Muscle of leg (tissue), 11 donors: Measurements from ENCODE around the gene NFATC2IP. TPM values are rescaled to one million over a fixed set of nuclear protein-coding genes. Genes with fewer than 3 reads are reported as not detected.
"Not testable (repeated sequence)": the region's sequence is repeated elsewhere in the genome, so short reads cannot be mapped to it uniquely, and the experiment has no call there.

Source experiments
- DNase-seq: peaks from one replicate; pipeline ENCODE4 v3.0.0; 2013
- H3K27ac ChIP-seq: one replicate; pipeline ENCODE4 v1.5.1; 2013; ENCODE audit warnings: mild to moderate bottlenecking, low read length, control low read depth
- H3K27me3 ChIP-seq: one replicate; pipeline ENCODE4 v1.6.1; 2013; ENCODE audit warnings: low read length; ENCODE audit not compliant: control insufficient read depth, insufficient read depth
- H3K36me3 ChIP-seq: one replicate; pipeline ENCODE4 v1.6.1; 2013; ENCODE audit warnings: low read length; ENCODE audit not compliant: control insufficient read depth, insufficient read depth
- H3K4me1 ChIP-seq: one replicate; pipeline ENCODE4 v1.6.1; 2013; ENCODE audit warnings: low read length; ENCODE audit not compliant: control insufficient read depth, insufficient read depth
- H3K4me3 ChIP-seq: one replicate; pipeline ENCODE4 v1.5.1; 2013; ENCODE audit warnings: low read length, control low read depth
- H3K9me3 ChIP-seq: replicated peaks from 2 replicates; pipeline ENCODE4 v1.6.1; 2013; ENCODE audit warnings: low read depth, low read length; ENCODE audit not compliant: control insufficient read depth
- WGBS: methylation state at CpG from one replicate; pipeline ENCODE4 v1.1.5; 2013; ENCODE audit warnings: missing lambda C conversion rate; ENCODE audit not compliant: insufficient coverage; 5-methylcytosine and 5-hydroxymethylcytosine counted together
- polyA plus RNA-seq, 8 donors: library from polyadenylated mRNA; unstranded; fragments of 120-200 nt; gene quantifications; one replicate each; pipeline versions ENCODE4 v1.2.1 to v1.2.3, GENCODE V29; 2013; ENCODE audit warnings: inconsistent platforms in 1 of 8, low replicate concordance in 1 of 8; ENCODE audit not compliant: insufficient read length in 8 of 8, insufficient read depth in 1 of 8
- total RNA-seq: library from RNA; stranded (reverse); fragments of 120-200 nt; gene quantifications from one replicate; pipeline ENCODE4 v1.2.4, GENCODE V29; 2013

The NFATC2IP gene
- total and polyA plus RNA-seq, 9 donors: 12.7 to 35.8 (median 18.4) TPM

DNA sequence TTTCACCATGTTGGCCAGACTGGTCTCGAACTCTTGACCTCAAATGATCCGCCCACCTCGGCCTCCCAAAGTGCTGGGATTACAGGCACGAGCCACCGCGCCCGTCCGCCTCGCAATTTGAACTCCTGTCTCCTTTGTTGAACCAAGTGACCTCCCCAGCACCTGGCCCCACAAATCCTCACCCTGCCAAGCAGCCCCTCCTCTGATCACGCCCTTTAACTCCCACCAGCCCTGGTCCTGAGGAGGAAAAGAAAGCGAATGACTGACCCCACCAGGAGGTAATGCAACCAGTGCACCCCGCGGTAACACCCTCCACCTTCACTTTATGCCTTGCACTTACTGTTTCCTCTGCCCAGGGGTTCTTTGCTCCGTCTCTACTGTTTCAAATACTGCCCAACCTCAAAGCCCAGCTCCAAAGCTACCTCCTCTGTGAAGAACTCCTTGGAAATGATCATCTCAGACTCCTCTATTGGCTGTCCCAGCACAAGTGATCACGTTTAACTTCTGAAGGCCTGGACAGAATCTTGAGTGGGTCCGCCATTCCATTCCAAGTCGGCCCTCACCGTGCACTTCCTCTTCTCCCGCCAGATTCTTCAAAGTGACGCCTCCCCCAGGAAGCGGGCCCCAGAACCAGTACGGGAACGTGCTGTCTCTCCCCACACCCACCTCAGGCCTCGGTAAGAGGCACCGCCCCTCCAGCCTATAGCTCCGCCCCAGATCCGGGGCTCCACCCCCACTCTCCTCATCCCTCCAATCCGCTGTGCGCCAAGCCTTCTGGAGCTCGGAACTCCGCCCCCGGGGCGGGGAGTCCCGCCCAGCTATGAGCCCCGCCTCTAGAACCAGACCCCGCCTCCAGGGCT, 14.6 kb upstream of the NFATC2IP start:
- Histone ChIP-seq H3K4me1 (peaks cover 9% of the 10 kb centered on the region), H3K27ac (no peak overlapping the region), H3K27me3 (peaks cover 2% of the 10 kb centered on the region), H3K9me3 (no peaks in the 10 kb centered on the region), H3K36me3 (no peaks in the 10 kb centered on the region), H3K4me3 (peak overlapping the region; percentile 24)
- peak; percentile 79 for DNase-seq
- WGBS: 37% methylated on average over 17 of the region's 36 CpGs

GRCh38 chr16:28936784-28937155, 14.0 kb upstream of the NFATC2IP start:
- no peaks in the 10 kb centered on the region for H3K36me3 ChIP-seq
- no peak for DNase-seq
- peaks cover 2% of the 10 kb centered on the region for H3K27me3 ChIP-seq
- H3K4me3 ChIP-seq: no peak overlapping the region
- H3K4me1 ChIP-seq: peaks cover 9% of the 10 kb centered on the region
- H3K9me3 ChIP-seq: no peaks in the 10 kb centered on the region
- 69% methylated on average over 24 of the region's 26 CpGs for WGBS
- H3K27ac ChIP-seq: no peak overlapping the region

DNA sequence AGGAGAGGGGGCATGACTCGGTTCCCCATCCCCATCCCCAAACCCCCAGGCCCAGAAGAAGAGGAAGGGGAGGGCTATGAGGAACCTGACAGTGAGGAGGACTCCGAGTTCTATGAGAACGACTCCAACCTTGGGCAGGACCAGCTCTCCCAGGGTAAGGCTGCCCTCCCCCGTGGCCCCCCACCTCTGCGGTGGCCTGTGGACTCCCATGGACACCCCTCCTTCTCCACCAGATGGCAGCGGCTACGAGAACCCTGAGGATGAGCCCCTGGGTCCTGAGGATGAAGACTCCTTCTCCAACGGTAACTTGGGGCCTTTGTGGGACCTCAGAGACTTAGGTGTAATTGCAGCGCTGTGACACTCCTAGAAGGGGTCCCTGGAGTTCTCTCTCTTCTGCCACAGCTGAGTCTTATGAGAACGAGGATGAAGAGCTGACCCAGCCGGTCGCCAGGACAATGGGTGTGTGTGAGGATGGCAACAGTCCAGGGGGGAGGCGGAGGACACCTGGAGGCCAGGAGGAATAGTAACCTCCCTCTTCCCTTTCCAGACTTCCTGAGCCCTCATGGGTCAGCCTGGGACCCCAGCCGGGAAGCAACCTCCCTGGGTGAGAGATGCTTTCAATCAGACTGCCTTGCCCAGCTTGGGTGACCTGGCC, 13.4 kb upstream of the NFATC2IP start:
- Histone ChIP-seq H3K9me3 (no peaks in the 10 kb centered on the region), H3K4me3 (no peak overlapping the region), H3K27ac (no peak overlapping the region), H3K4me1 (peaks cover 9% of the 10 kb centered on the region), H3K36me3 (no peaks in the 10 kb centered on the region), H3K27me3 (peaks cover 2% of the 10 kb centered on the region)
- 68% methylated on average over 7 of the region's 14 CpGs for WGBS
- DNase-seq: no peak

DNA sequence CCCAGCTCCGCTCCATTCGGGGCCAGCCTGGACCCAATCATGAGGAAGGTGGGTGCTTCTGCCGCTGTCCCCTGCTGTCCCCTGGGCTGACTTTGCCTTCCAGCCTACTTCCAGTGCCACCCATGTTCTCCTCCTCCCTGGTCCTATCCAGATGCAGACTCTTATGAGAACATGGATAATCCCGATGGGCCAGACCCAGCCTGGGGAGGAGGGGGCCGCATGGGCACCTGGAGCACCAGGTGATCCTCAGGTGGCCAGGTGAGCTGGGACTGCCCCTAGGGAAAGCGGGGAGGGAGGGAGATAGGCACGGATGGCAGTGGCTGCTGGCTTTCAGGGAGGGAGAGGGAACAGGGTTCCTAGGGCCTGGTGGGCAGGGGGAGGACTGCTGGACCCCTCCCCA, 12.0 kb upstream of the NFATC2IP start:
- DNase-seq: no peak
- peaks cover 2% of the 10 kb centered on the region for H3K27me3 ChIP-seq
- H3K4me3 ChIP-seq: no peak overlapping the region
- H3K36me3 ChIP-seq: no peaks in the 10 kb centered on the region
- H3K4me1 ChIP-seq: peaks cover 9% of the 10 kb centered on the region
- H3K27ac ChIP-seq: no peak overlapping the region
- WGBS: 77% methylated on average over 3 of the region's 7 CpGs
- no peaks in the 10 kb centered on the region for H3K9me3 ChIP-seq

GRCh38 chr16:28939825-28940224, 10.9 kb upstream of the NFATC2IP start:
- H3K9me3 ChIP-seq, H3K4me3 ChIP-seq, H3K4me1 ChIP-seq, H3K36me3 ChIP-seq, H3K27me3 ChIP-seq, H3K27ac ChIP-seq, DNase-seq: not testable (repeated sequence)
- 88% methylated on average over 7 of the region's 7 CpGs for WGBS

GRCh38 chr16:28943281-28943680, 7.5 kb upstream of the NFATC2IP start:
- Histone ChIP-seq H3K4me3 (no peak overlapping the region), H3K36me3 (no peaks in the 10 kb centered on the region), H3K4me1 (peaks cover 9% of the 10 kb centered on the region), H3K9me3 (no peaks in the 10 kb centered on the region), H3K27ac (no peak overlapping the region), H3K27me3 (no peaks in the 10 kb centered on the region)
- DNase-seq: no peak

DNA sequence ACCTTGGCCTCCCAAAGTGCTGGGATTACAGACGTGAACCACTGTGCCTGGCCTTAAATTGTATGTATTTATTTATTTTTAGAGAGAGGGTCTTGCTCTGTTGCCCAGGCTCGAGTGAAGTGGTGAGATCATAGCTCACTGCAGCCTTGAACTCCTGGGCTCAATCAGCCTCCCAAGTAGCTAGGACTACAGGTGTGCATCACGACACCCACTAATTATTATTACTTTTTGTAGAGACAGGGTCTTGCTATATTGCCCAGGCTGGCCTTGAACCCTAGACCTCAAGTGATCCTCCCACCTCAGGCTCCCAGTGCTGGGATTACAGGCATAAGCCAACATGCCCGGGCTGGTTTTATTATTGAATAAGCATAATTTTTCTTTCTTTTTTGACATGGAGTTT, 4.1 kb upstream of the NFATC2IP start:
- WGBS: no CpG with 5 or more reads among the region's 4 CpGs
- Histone ChIP-seq H3K27me3 (no peaks in the 10 kb centered on the region), H3K4me3 (no peak overlapping the region), H3K9me3 (no peaks in the 10 kb centered on the region), H3K4me1 (peaks cover 15% of the 10 kb centered on the region), H3K36me3 (no peaks in the 10 kb centered on the region), H3K27ac (no peak overlapping the region)
- DNase-seq: no peak

GRCh38 chr16:28951410-28951943, 740 bp downstream of the NFATC2IP start:
- Histone ChIP-seq H3K4me1 (peaks cover 14% of the 10 kb centered on the region), H3K36me3 (peaks cover 39% of the 10 kb centered on the region), H3K4me3 (peak overlapping the region; percentile 82), H3K27me3 (no peaks in the 10 kb centered on the region), H3K27ac (no peak overlapping the region), H3K9me3 (no peaks in the 10 kb centered on the region)
- WGBS: 2% methylated on average over 16 of the region's 17 CpGs
- no peak for DNase-seq

DNA sequence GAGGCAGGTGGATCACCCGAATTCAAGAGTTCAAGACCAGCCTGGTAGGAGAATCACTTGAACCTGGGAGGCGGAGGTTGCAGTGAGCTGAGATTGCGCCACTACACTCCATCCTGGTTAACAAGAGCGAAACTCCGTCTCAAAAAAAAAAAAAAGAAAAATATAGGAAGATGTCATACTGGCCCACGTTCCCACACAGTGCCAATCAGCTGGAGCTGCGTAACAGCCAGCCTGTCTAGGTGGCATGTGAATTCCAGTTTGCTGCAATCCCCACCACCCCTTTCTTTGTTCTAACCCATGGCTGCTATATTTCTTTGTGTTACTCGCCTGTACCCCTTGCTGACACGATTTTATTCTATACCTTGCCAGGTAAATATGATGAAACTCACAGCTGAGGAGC, 7.5 kb downstream of the NFATC2IP start:
- no peak for DNase-seq
- Histone ChIP-seq H3K36me3 (peaks cover 78% of the 10 kb centered on the region), H3K4me3 (no peak overlapping the region), H3K27me3 (no peaks in the 10 kb centered on the region), H3K4me1 (no peaks in the 10 kb centered on the region), H3K9me3 (no peaks in the 10 kb centered on the region), H3K27ac (no peak overlapping the region)
- WGBS: 95% methylated on average over 4 of the region's 9 CpGs

- H3K27ac ChIP-seq: no peak overlapping the region
- WGBS: no CpG with 5 or more reads among the region's 6 CpGs
- peaks cover 78% of the 10 kb centered on the region for H3K36me3 ChIP-seq
- no peaks in the 10 kb centered on the region for H3K9me3 ChIP-seq
- H3K27me3 ChIP-seq: no peaks in the 10 kb centered on the region
- no peaks in the 10 kb centered on the region for H3K4me1 ChIP-seq
- no peak for DNase-seq
- no peak overlapping the region for H3K4me3 ChIP-seq
These were observed 8.1 kb downstream of the NFATC2IP start for GRCh38 chr16:28958836-28959235.
